HG03060 (cell line): ENCODE measurements around the gene DUOXA2.
A peak's percentile ranks its signal among the peaks of the same experiment; 100 is the strongest.

Experiments used
- ATAC-seq: cut with Tn5 transposase; IDR thresholded peaks from one replicate; pipeline ENCODE4 v1.9.1; 2021; ENCODE audit warnings: low read depth, moderate number of reproducible peaks; ENCODE audit not compliant: unreplicated experiment

DUOXA2 gene

GRCh38 chr15:45155739-45156138 lies 41.6 kb downstream of the DUOXA2 start:
- ATAC-seq: no peak

GRCh38 chr15:45156744-45157455 lies 42.8 kb downstream of the DUOXA2 start:
- no peak for ATAC-seq

- no peak for ATAC-seq
Observed at GRCh38 chr15:45157974-45158373, 43.8 kb downstream of the DUOXA2 start.

- no peak for ATAC-seq
Observed at GRCh38 chr15:45161666-45162065, 47.5 kb downstream of the DUOXA2 start.

- no peak for ATAC-seq
Observed at GRCh38 chr15:45162771-45163507, 48.8 kb downstream of the DUOXA2 start.

- ATAC-seq: no peak
Observed at GRCh38 chr15:45163508-45163856, 49.4 kb downstream of the DUOXA2 start.

GRCh38 chr15:45164914-45165313 lies 50.8 kb downstream of the DUOXA2 start:
- no peak for ATAC-seq

GRCh38 chr15:45165536-45165935 lies 51.4 kb downstream of the DUOXA2 start:
- no peak for ATAC-seq

- peak; percentile 76 for ATAC-seq
Observed at GRCh38 chr15:45166834-45167630, 52.9 kb downstream of the DUOXA2 start.

- no peak for ATAC-seq
Observed at GRCh38 chr15:45167631-45168205, 53.6 kb downstream of the DUOXA2 start.
